Lower leg skin (tissue), 3 donors: Measurements from ENCODE around the gene ZNF768.

Source experiments
- POLR2A ChIP-seq, 2 donors: fragments of 450-650 bp; IDR thresholded peaks; one replicate each; pipeline ENCODE4 v1.6.1; 2016 to 2017; ENCODE audit warnings: antibody characterized with exemption in 2 of 2, mild to moderate bottlenecking in 1 of 2, moderate library complexity in 1 of 2
- TF ChIP-seq, protein P1 (sequence below), 3 donors: fragments of 450-650 bp; IDR thresholded peaks; one replicate each; pipeline ENCODE4 v1.5.1; 2016; ENCODE audit warnings: antibody characterized with exemption in 3 of 3, mild to moderate bottlenecking in 3 of 3, moderate library complexity in 2 of 3

DNA sequence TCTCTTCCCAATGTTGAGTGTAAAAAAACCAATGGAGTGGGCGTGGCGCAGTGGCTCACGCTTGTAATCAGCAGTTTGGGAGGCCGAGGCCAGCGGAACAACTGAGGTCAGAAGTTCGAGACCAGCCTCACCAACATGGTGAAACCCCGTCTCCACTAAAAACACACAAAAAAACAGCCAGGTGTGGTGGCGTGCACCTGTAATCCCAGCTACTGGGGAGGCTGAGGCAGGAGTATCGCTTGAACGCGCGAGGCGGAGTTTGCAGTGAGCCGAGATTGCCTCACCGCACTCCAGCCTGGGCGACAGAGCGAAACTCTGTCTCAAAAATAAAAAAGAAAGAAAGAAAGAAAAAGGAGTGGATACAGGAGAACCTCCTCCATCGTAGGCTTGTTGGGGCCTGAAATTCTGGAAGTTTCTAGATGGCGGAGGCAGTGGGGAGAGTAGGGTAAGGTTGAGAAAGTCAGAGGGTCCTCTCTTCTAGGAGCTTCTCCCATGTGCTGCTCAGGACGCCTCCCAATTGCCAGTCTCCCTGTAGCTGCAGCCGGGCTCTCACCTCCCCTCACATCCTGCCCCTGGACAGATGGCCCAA is 32.5 kb upstream of the ZNF768 start:
- TF ChIP-seq, protein P1, sequence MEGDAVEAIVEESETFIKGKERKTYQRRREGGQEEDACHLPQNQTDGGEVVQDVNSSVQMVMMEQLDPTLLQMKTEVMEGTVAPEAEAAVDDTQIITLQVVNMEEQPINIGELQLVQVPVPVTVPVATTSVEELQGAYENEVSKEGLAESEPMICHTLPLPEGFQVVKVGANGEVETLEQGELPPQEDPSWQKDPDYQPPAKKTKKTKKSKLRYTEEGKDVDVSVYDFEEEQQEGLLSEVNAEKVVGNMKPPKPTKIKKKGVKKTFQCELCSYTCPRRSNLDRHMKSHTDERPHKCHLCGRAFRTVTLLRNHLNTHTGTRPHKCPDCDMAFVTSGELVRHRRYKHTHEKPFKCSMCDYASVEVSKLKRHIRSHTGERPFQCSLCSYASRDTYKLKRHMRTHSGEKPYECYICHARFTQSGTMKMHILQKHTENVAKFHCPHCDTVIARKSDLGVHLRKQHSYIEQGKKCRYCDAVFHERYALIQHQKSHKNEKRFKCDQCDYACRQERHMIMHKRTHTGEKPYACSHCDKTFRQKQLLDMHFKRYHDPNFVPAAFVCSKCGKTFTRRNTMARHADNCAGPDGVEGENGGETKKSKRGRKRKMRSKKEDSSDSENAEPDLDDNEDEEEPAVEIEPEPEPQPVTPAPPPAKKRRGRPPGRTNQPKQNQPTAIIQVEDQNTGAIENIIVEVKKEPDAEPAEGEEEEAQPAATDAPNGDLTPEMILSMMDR (IDR thresholded peaks at IDR 0.05) = no peak
- no peak for TF ChIP-seq POLR2A (IDR thresholded peaks at IDR 0.05)
